SK-N-SH (cell line): ENCODE results near the gene CEP55. TPM values are rescaled to one million over a fixed set of nuclear protein-coding genes. Genes with fewer than 3 reads are reported as not detected.

Experiments
- CTCF ChIA-PET: fragments of 300-600, 350-600 bp; formaldehyde crosslinking; extraction: SDS; loops from one replicate; lab custom pipeline; 2021; lab: Yijun Ruan, JAX
- POLR2A ChIA-PET: fragments of 350-600 bp; sonication (Branson Sonifier 250); formaldehyde crosslinking; extraction: SDS; loops from one replicate; lab custom pipeline; 2020; ENCODE audit warnings: antibody characterized with exemption, inconsistent platforms; lab: Yijun Ruan, JAX
- DNase-seq: peaks from one replicate; pipeline ENCODE4 v3.0.0; 2012
- H2AFZ ChIP-seq: fragments of 200-600 bp; sonication (generic); 2 replicates; pipeline ENCODE4 v1.8.1; 2016; ENCODE audit warnings: antibody characterized with exemption, mild to moderate bottlenecking, low read depth
- H3F3A ChIP-seq: fragments of 200-600 bp; sonication (generic); replicated peaks from 2 replicates; pipeline ENCODE3; 2016; ENCODE audit warnings: antibody characterized with exemption, mild to moderate bottlenecking; ENCODE audit not compliant: insufficient read depth
- H3K27ac ChIP-seq, 2 experiments: fragments of 200-500 bp in 1 of 2; fragments of 200-600 bp in 1 of 2; sonication (Bioruptor generic) in 1 of 2; sonication (generic), shearing (Covaris generic) in 1 of 2; 2 replicates each; pipeline versions ENCODE4 v1.5.1 to v1.6.1; 2014 to 2016; ENCODE audit warnings: low read depth in 2 of 2, inconsistent platforms in 1 of 2, low read length in 1 of 2, mild to moderate bottlenecking in 1 of 2, mixed read lengths in 1 of 2
- H3K27me3 ChIP-seq: fragments of 200-600 bp; sonication (generic), shearing (Covaris generic); 2 replicates; pipeline ENCODE4 v1.6.1; 2016; ENCODE audit warnings: mixed run types; ENCODE audit not compliant: insufficient read depth
- H3K36me3 ChIP-seq, 2 experiments: fragments of 200-500 bp in 1 of 2; fragments of 200-600 bp in 1 of 2; sonication (Bioruptor generic) in 1 of 2; sonication (generic) in 1 of 2; replicated peaks in 1 of 2; 2 replicates each; pipeline versions ENCODE3 to v1.5.1; 2014 to 2016; ENCODE audit warnings: low read length in 1 of 2, mild to moderate bottlenecking in 1 of 2; ENCODE audit not compliant: insufficient read depth in 2 of 2, control insufficient read depth in 1 of 2
- H3K4me1 ChIP-seq, 2 experiments: fragments of 200-500 bp in 1 of 2; fragments of 200-600 bp in 1 of 2; sonication (Bioruptor generic) in 1 of 2; sonication (generic), shearing (Covaris generic) in 1 of 2; 2 replicates each; pipeline versions ENCODE4 v1.5.1 to v1.6.1; 2014 to 2016; ENCODE audit warnings: low read depth in 1 of 2, low read length in 1 of 2, mixed run types in 1 of 2; ENCODE audit not compliant: insufficient read depth in 2 of 2, control insufficient read depth in 1 of 2
- H3K4me2 ChIP-seq: fragments of 200-600 bp; sonication (generic), shearing (Covaris generic); 2 replicates; pipeline ENCODE4 v1.6.1; 2017; ENCODE audit warnings: mixed run types
- H3K4me3 ChIP-seq, 2 experiments: fragments of 200-500 bp in 1 of 2; fragments of 200-600 bp in 1 of 2; sonication (Bioruptor generic) in 1 of 2; sonication (generic), shearing (Covaris generic) in 1 of 2; 2 replicates each; pipeline versions ENCODE4 v1.5.1 to v1.8.1; 2014 to 2016; ENCODE audit warnings: low read depth in 2 of 2, inconsistent platforms in 1 of 2, low read length in 1 of 2, mild to moderate bottlenecking in 1 of 2, mixed read lengths in 1 of 2, moderate library complexity in 1 of 2
- H3K79me2 ChIP-seq: fragments of 200-600 bp; sonication (generic); 2 replicates; pipeline ENCODE4 v1.8.1; 2017; ENCODE audit warnings: mild to moderate bottlenecking; ENCODE audit not compliant: insufficient read depth
- H3K9ac ChIP-seq: fragments of 200-600 bp; sonication (generic); 2 replicates; pipeline ENCODE4 v1.6.1; 2017; ENCODE audit warnings: mixed run types
- H3K9me2 ChIP-seq: fragments of 200-600 bp; sonication (generic); 2 replicates; pipeline ENCODE4 v1.6.1; 2017; ENCODE audit warnings: mixed run types
- H3K9me3 ChIP-seq: fragments of 200-600 bp; sonication (generic); 2 replicates; pipeline ENCODE4 v1.6.1; 2017; ENCODE audit warnings: mixed run types, mild to moderate bottlenecking, moderate library complexity
- H4K20me1 ChIP-seq: fragments of 200-600 bp; sonication (generic); 2 replicates; pipeline ENCODE4 v1.6.1; 2017; ENCODE audit warnings: mild to moderate bottlenecking, mixed run types; ENCODE audit not compliant: insufficient read depth
- CHD2 ChIP-seq: fragments of 150-350 bp; IDR thresholded peaks from 2 replicates; pipeline ENCODE4 v1.6.1; 2018; ENCODE audit warnings: low read length; ENCODE audit not compliant: partially characterized antibody
- EP300 ChIP-seq, 2 experiments: IDR thresholded peaks; 2 replicates each; pipeline versions ENCODE4 v1.4.0 to v1.6.1; 2012; ENCODE audit warnings: borderline replicate concordance in 1 of 2, low read depth in 1 of 2, low read length in 1 of 2
- FOSL2 ChIP-seq: IDR thresholded peaks from 2 replicates; pipeline ENCODE4 v1.4.0; 2012; ENCODE audit warnings: low read depth, mild to moderate bottlenecking, moderate library complexity, borderline replicate concordance
- IRF3 ChIP-seq: fragments of 150-350 bp; IDR thresholded peaks from 2 replicates; pipeline ENCODE4 v1.6.1; 2016; ENCODE audit warnings: mild to moderate bottlenecking, low read depth, low read length
- JUND ChIP-seq: IDR thresholded peaks from 2 replicates; pipeline ENCODE4 v1.4.0; 2012
- MAX ChIP-seq: IDR thresholded peaks from 2 replicates; pipeline ENCODE4 v1.4.0; 2012; ENCODE audit warnings: low read depth
- MEF2A ChIP-seq: IDR thresholded peaks from 2 replicates; pipeline ENCODE4 v1.4.0; 2012; ENCODE audit warnings: low read depth, borderline replicate concordance
- MXI1 ChIP-seq: IDR thresholded peaks from 2 replicates; pipeline ENCODE4 v1.6.1; 2012; ENCODE audit warnings: mild to moderate bottlenecking, low read depth, low read length, improper control_type of control experiment
- PBX3 ChIP-seq: IDR thresholded peaks from 2 replicates; pipeline ENCODE4; 2012
- RAD21 ChIP-seq: IDR thresholded peaks from 2 replicates; pipeline ENCODE4 v1.6.1; 2012; ENCODE audit warnings: mild to moderate bottlenecking, low read length
- RFX5 ChIP-seq: IDR thresholded peaks from 2 replicates; pipeline ENCODE4 v1.6.1; 2012; ENCODE audit warnings: mild to moderate bottlenecking, improper control_type of control experiment, low read length
- RXRA ChIP-seq: IDR thresholded peaks from 2 replicates; pipeline ENCODE4 v1.4.0; 2012; ENCODE audit warnings: low read depth, mild to moderate bottlenecking, borderline replicate concordance
- SIN3A ChIP-seq: IDR thresholded peaks from 2 replicates; pipeline ENCODE4 v1.6.1; 2012; ENCODE audit warnings: low read depth, mild to moderate bottlenecking, low read length, moderate library complexity, borderline replicate concordance
- TEAD4 ChIP-seq: IDR thresholded peaks from 2 replicates; pipeline ENCODE4 v1.4.0; 2012; ENCODE audit warnings: mild to moderate bottlenecking, borderline replicate concordance; ENCODE audit not compliant: insufficient read depth
- USF1 ChIP-seq: IDR thresholded peaks from 2 replicates; pipeline ENCODE4 v1.4.0; 2012; ENCODE audit warnings: low read depth, borderline replicate concordance
- WGBS: methylation state at CpG from one replicate; pipeline ENCODE4 v1.1.6; 2017; ENCODE audit warnings: low lambda C conversion rate; 5-methylcytosine and 5-hydroxymethylcytosine counted together
- polyA plus RNA-seq, 3 experiments: library from polyadenylated mRNA; depleted of rRNA; stranded (reverse); fragments of >200 nt; gene quantifications; 2 replicates each; pipeline ENCODE4 v1.2.3, GENCODE V29; 2012
- TF ChIP-seq, protein P1 (sequence below): IDR thresholded peaks from 2 replicates; pipeline ENCODE4 v1.4.0; 2012; ENCODE audit warnings: low read depth, borderline replicate concordance
- TF ChIP-seq, protein P2 (sequence below): fragments of 200-600 bp; sonication (generic); IDR thresholded peaks from 2 replicates; pipeline ENCODE4 v1.6.1; 2017; ENCODE audit warnings: antibody characterized with exemption, mild to moderate bottlenecking, moderate library complexity

Gene CEP55
- polyA plus RNA-seq, 1 of the 3 experiments (the other 2 are of a cell fraction), result 9.8 TPM

DNA sequence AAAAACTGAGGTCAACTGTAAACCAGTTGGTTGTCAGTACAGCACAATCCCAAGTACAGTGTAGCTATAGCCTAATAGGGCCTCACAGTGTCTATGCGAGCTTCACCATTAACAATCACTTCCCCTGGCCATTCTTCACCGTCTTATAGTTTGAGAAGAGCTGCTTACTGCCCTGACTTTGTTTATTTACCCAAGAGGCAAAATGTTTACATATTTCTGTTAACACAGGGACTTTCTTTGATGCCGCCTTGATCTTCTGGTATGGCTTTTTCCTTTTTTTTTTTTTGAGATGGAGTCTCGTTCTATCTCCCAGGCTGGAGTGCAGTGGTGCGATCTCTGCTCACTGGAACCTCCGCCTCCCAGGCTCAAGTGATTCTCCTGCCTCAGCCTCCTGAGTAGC is 17.5 kb upstream of the CEP55 start:
- ChIA-PET POLR2A (no interaction called here), CTCF (interaction anchor here (1.0 to 16.8 kb wide), 3 partner anchors 82 to 121 kb away, joined by 3 to 515 read pairs (median 4); no protein-coding TSS in a partner anchor)
- Histone ChIP-seq H3K9me3 (no peaks in the 10 kb centered on the region), H3K79me2 (peaks cover 80% of the 10 kb centered on the region), H3K4me2 (peak overlapping the region; percentile 61), H3K9me2 (no peaks in the 10 kb centered on the region), H3K9ac (peak overlapping the region; percentile 95), H3K27me3 (no peaks in the 10 kb centered on the region), H3F3A (peaks cover 52% of the 10 kb centered on the region), H3K36me3 (peaks cover 0 to 14% of the 10 kb centered on the region in 2 experiments), H4K20me1 (no peaks in the 10 kb centered on the region), H3K4me3 (peak overlapping the region in 1 of 2 experiments; percentile 62; a peak in 1 of 4 replicates), H3K4me1 (peaks cover 3 to 19% of the 10 kb centered on the region in 2 experiments; a peak in 2 of 4 replicates), H3K27ac (peak overlapping the region in 1 of 2 experiments; percentile 98; a peak in 1 of 4 replicates), H2AFZ (no peak overlapping the region)
- no peak for TF ChIP-seq RXRA
- TF ChIP-seq, protein P1, sequence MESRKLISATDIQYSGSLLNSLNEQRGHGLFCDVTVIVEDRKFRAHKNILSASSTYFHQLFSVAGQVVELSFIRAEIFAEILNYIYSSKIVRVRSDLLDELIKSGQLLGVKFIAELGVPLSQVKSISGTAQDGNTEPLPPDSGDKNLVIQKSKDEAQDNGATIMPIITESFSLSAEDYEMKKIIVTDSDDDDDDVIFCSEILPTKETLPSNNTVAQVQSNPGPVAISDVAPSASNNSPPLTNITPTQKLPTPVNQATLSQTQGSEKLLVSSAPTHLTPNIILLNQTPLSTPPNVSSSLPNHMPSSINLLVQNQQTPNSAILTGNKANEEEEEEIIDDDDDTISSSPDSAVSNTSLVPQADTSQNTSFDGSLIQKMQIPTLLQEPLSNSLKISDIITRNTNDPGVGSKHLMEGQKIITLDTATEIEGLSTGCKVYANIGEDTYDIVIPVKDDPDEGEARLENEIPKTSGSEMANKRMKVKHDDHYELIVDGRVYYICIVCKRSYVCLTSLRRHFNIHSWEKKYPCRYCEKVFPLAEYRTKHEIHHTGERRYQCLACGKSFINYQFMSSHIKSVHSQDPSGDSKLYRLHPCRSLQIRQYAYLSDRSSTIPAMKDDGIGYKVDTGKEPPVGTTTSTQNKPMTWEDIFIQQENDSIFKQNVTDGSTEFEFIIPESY, result no peak
- no peak for TF ChIP-seq TEAD4
- no peak for TF ChIP-seq SIN3A
- no peak for TF ChIP-seq EP300 (IDR thresholded peaks at IDR 0.05; ENCODE audit: borderline replicate concordance in 1 of 2, low read depth in 1 of 2, low read length in 1 of 2)
- TF ChIP-seq RFX5, result no peak
- no peak for TF ChIP-seq MAX
- no peak for TF ChIP-seq PBX3
- no peak for TF ChIP-seq MXI1
- DNase-seq, result no peak
- WGBS, result 70% methylated on average over 6 of the region's 6 CpGs

DNA sequence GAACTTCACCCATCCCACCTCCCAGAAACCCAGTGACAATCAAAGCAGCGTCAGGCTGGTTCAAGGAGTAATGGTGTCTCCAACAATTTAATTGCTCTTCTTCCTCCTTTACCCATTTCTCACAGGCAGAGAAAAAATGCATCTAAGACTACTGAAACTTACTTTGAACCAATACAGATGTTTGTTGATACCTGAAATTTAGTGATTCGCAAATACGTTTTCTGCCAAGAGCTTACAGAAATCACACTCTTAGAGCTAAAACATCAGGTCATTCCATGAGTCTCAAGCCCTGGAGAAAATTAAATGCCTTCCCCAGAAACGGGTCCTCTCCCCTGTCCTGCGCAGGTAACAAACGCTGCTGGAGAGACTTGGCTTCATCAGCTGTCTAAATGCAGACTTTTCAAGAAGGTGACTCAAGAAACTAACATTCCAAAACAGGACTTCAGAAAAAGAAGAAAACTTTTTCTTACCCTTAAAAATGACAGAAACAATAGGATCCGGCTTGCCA is 14.7 kb upstream of the CEP55 start:
- no peak overlapping the region for H2AFZ ChIP-seq
- DNase-seq, result no peak
- TF ChIP-seq MXI1 (no peak), RAD21 (no peak), CHD2 (no peak), RFX5 (no peak), IRF3 (no peak), MAX (no peak), USF1 (no peak), JUND (no peak), MEF2A (no peak), FOSL2 (no peak)
- TF ChIP-seq, protein P2, sequence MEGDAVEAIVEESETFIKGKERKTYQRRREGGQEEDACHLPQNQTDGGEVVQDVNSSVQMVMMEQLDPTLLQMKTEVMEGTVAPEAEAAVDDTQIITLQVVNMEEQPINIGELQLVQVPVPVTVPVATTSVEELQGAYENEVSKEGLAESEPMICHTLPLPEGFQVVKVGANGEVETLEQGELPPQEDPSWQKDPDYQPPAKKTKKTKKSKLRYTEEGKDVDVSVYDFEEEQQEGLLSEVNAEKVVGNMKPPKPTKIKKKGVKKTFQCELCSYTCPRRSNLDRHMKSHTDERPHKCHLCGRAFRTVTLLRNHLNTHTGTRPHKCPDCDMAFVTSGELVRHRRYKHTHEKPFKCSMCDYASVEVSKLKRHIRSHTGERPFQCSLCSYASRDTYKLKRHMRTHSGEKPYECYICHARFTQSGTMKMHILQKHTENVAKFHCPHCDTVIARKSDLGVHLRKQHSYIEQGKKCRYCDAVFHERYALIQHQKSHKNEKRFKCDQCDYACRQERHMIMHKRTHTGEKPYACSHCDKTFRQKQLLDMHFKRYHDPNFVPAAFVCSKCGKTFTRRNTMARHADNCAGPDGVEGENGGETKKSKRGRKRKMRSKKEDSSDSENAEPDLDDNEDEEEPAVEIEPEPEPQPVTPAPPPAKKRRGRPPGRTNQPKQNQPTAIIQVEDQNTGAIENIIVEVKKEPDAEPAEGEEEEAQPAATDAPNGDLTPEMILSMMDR, result no peak

More for the DNA sequence above, 14.7 kb upstream of the CEP55 start:
- Histone ChIP-seq H3K27ac (peak overlapping the region; percentile 78 to 98), H4K20me1 (no peaks in the 10 kb centered on the region), H3K79me2 (peaks cover 52% of the 10 kb centered on the region), H3K4me2 (peak overlapping the region; percentile 61), H3K9me2 (no peaks in the 10 kb centered on the region), H3F3A (peaks cover 26% of the 10 kb centered on the region), H3K4me1 (no peaks in the 10 kb centered on the region; a peak in 1 of 4 replicates), H3K9ac (peak overlapping the region; percentile 95), H3K27me3 (no peaks in the 10 kb centered on the region), H3K4me3 (peak overlapping the region; percentile 59 to 62), H3K36me3 (peaks cover 0 to 8% of the 10 kb centered on the region in 2 experiments), H3K9me3 (no peaks in the 10 kb centered on the region)
- WGBS, result 28% methylated on average over 7 of the region's 7 CpGs
- ChIA-PET POLR2A (interaction anchor here (1.4 kb wide), 1 partner anchor 105 kb away, joined by 4 read pairs; no protein-coding TSS in a partner anchor), CTCF (interaction anchor here (0.5 to 16.8 kb wide), 48 partner anchors 10 to 633 kb away, joined by 3 to 515 read pairs (median 7); partner anchors contain the start of gene CEP55)
